Endothelial cell of umbilical vein (primary cell): ENCODE results near the gene TMPRSS7. TPM values are rescaled to one million over a fixed set of nuclear protein-coding genes. Genes with fewer than 3 reads are reported as not detected.

Source experiments
- BruUV-seq: library from RNA; stranded (reverse); fragments of 400-500 nt; replicated peaks from 2 replicates; lab custom pipeline; 2021; lab: Mats Ljungman, UMichigan
- CTCF ChIA-PET: fragments of 300-600, 350-600 bp; sonication (Branson Sonifier 250); formaldehyde crosslinking; loops from one replicate; lab custom pipeline; 2021; ENCODE audit warnings: antibody characterized with exemption, inconsistent platforms; lab: Charles Lee
- POLR2A ChIA-PET: fragments of 300-600, 350-600 bp; sonication (Branson Sonifier 250); formaldehyde crosslinking; loops from one replicate; lab custom pipeline; 2021; ENCODE audit warnings: antibody characterized with exemption, inconsistent platforms; lab: Charles Lee
- DNase-seq: peaks from one replicate; pipeline ENCODE4 v3.0.0-alpha.2; 2011; ENCODE audit warnings: low read depth, low spot score
- FAIRE-seq: peaks from 2 replicates; lab custom pipeline; 2011; peaks lifted over from hg19 to GRCh38; lab: Jason Lieb, UNC
- H2AFZ ChIP-seq: 2 replicates; pipeline ENCODE4 v1.6.0; 2012; ENCODE audit warnings: low read depth, low read length, control low read depth, inconsistent platforms
- H3K27ac ChIP-seq: 2 replicates; pipeline ENCODE4 v1.5.1; 2011; ENCODE audit warnings: low read depth, mild to moderate bottlenecking, control low read depth, low read length, moderate library complexity; ENCODE audit not compliant: insufficient read depth
- H3K27me3 ChIP-seq, 2 experiments: 2 replicates each; pipeline versions ENCODE4 v1.6.0 to v1.6.1; 2011; ENCODE audit warnings: low read length in 2 of 2, mixed read lengths in 1 of 2; ENCODE audit not compliant: control insufficient read depth in 2 of 2, insufficient read depth in 2 of 2
- H3K36me3 ChIP-seq, 2 experiments: 2 replicates in 1 of 2; 3 replicates in 1 of 2; pipeline ENCODE4 v1.5.1; 2011; ENCODE audit warnings: low read length in 2 of 2, mild to moderate bottlenecking in 1 of 2, moderate library complexity in 1 of 2; ENCODE audit not compliant: control insufficient read depth in 2 of 2, insufficient read depth in 2 of 2; ENCODE audit errors: extremely low read depth in 1 of 2
- H3K4me1 ChIP-seq: 3 replicates; pipeline ENCODE4 v1.5.1; 2011; ENCODE audit warnings: mild to moderate bottlenecking, low read length; ENCODE audit not compliant: control insufficient read depth, insufficient read depth; ENCODE audit errors: extremely low read depth
- H3K4me2 ChIP-seq: 2 replicates; pipeline ENCODE4 v1.6.1; 2011; ENCODE audit warnings: low read length, control low read depth, mixed read lengths; ENCODE audit not compliant: insufficient read depth
- H3K4me3 ChIP-seq, 3 experiments: fragments of 200-600 bp in 1 of 3; sonication (generic), shearing (Covaris generic) in 1 of 3; replicated peaks in 1 of 3; 2 replicates each; pipeline ENCODE4 v1.5.1; 2011 to 2016; ENCODE audit warnings: control low read depth in 3 of 3, low read length in 3 of 3, mild to moderate bottlenecking in 2 of 3, inconsistent platforms in 1 of 3, low read depth in 1 of 3, moderate library complexity in 1 of 3; ENCODE audit not compliant: insufficient read depth in 1 of 3
- H3K79me2 ChIP-seq: 2 replicates; pipeline ENCODE4 v1.6.0; 2012; ENCODE audit warnings: low read length, inconsistent platforms; ENCODE audit not compliant: control insufficient read depth, insufficient read depth
- H3K9ac ChIP-seq: replicated peaks from 2 replicates; pipeline ENCODE3; 2011; ENCODE audit warnings: low read length, control low read depth; ENCODE audit not compliant: insufficient read depth; ENCODE audit errors: extremely low read depth
- H3K9me1 ChIP-seq: replicated peaks from 3 replicates; pipeline ENCODE4 v1.6.0; 2011; ENCODE audit warnings: mild to moderate bottlenecking, low read length; ENCODE audit not compliant: control insufficient read depth, insufficient read depth; ENCODE audit errors: extremely low read depth
- H3K9me3 ChIP-seq: replicated peaks from 2 replicates; pipeline ENCODE4 v1.5.1; 2012; ENCODE audit warnings: low read length, inconsistent platforms; ENCODE audit not compliant: control insufficient read depth, insufficient read depth
- H4K20me1 ChIP-seq: replicated peaks from 2 replicates; pipeline ENCODE3; 2011; ENCODE audit warnings: mild to moderate bottlenecking, low read length; ENCODE audit not compliant: control insufficient read depth, insufficient read depth; ENCODE audit errors: extremely low read depth
- CTCF ChIP-seq, 2 donors: IDR thresholded peaks; 1 replicate in 1 of 2; 2 replicates in 1 of 2; pipeline ENCODE4 v1.5.1; 2011; ENCODE audit warnings: low read length in 2 of 2, mild to moderate bottlenecking in 2 of 2, moderate library complexity in 2 of 2, control low read depth in 1 of 2, inconsistent platforms in 1 of 2, low read depth in 1 of 2; ENCODE audit not compliant: insufficient read depth in 1 of 2; ENCODE audit errors: extremely low read depth in 1 of 2
- EZH2 ChIP-seq: IDR thresholded peaks from 2 replicates; pipeline ENCODE4 v1.6.1; 2012; ENCODE audit warnings: borderline replicate concordance, low read depth, mild to moderate bottlenecking, moderate library complexity, low read length, inconsistent platforms; ENCODE audit not compliant: severe bottlenecking
- FOS ChIP-seq: IDR thresholded peaks from 2 replicates; pipeline ENCODE4 v1.6.1; 2011; ENCODE audit warnings: mild to moderate bottlenecking, low read length, moderate library complexity, borderline replicate concordance; ENCODE audit not compliant: insufficient read depth
- GATA2 ChIP-seq: IDR thresholded peaks from 2 replicates; pipeline ENCODE4 v1.7.0; 2011; ENCODE audit warnings: low read depth, mild to moderate bottlenecking, moderate library complexity, mixed read lengths, low read length; ENCODE audit not compliant: insufficient read length, insufficient read depth
- JUN ChIP-seq: IDR thresholded peaks from 2 replicates; pipeline ENCODE4 v1.6.1; 2011; ENCODE audit warnings: borderline replicate concordance, low read depth; ENCODE audit not compliant: insufficient read length, insufficient read depth
- MAX ChIP-seq: IDR thresholded peaks from 2 replicates; pipeline ENCODE4 v1.6.1; 2011; ENCODE audit not compliant: insufficient read depth, insufficient read length
- MYC ChIP-seq: IDR thresholded peaks from one replicate; pipeline ENCODE4 v1.6.1; 2011; ENCODE audit warnings: mild to moderate bottlenecking, low read depth, low read length
- POLR2A ChIP-seq: IDR thresholded peaks from 2 replicates; pipeline ENCODE4 v1.6.1; 2012; ENCODE audit warnings: low read depth, mild to moderate bottlenecking, control low read depth, low read length
- POLR2AphosphoS5 ChIP-seq: IDR thresholded peaks from 2 replicates; pipeline ENCODE4 v1.6.1; 2012; ENCODE audit warnings: low read depth, mild to moderate bottlenecking, control low read depth, low read length, moderate library complexity; ENCODE audit not compliant: insufficient read depth
- dilution Hi-C: fragments of 300-500 bp; cut with MboI; formaldehyde crosslinking; loops from one replicate; pipeline ENCODE4 v1.15.0; 2019; ENCODE audit warnings: low sequenced_read_pairs; ENCODE audit not compliant: extremely low pct_ligation_motif_present
- intact Hi-C: fragments of 100-400 bp; cut with micrococcal nuclease; formaldehyde crosslinking; loops from one replicate; pipeline ENCODE4 v1.10.0; 2022
- polyA plus RNA-seq, 4 experiments: library from polyadenylated mRNA; depleted of rRNA in 3 of 4; stranded (reverse) in 3 of 4; unstranded in 1 of 4; fragments of >200 nt; gene quantifications; 2 replicates each; pipeline versions ENCODE4 v1.2.1 to v1.2.3, GENCODE V29; 2011 to 2012; ENCODE audit warnings: missing spikeins in 1 of 4
- total RNA-seq: library from RNA; stranded (reverse); gene quantifications from 2 replicates; pipeline ENCODE4 v1.2.3, GENCODE V29; 2021

TMPRSS7 gene
- total and polyA plus RNA-seq, 2 donors (not counting 3 experiments of a cell fraction or from before 2014, with no cell fraction given): not detected

GRCh38 chr3:112004669-112005068 is 29.9 kb upstream of the TMPRSS7 start:
- Histone ChIP-seq H3K9ac (no peak overlapping the region), H3K9me3 (no peaks in the 10 kb centered on the region), H3K27ac (no peak overlapping the region), H3K27me3 (no peaks in the 10 kb centered on the region), H3K36me3 (no peaks in the 10 kb centered on the region), H2AFZ (no peak overlapping the region), H3K4me1 (no peaks in the 10 kb centered on the region), H4K20me1 (no peaks in the 10 kb centered on the region), H3K9me1 (no peaks in the 10 kb centered on the region), H3K79me2 (no peaks in the 10 kb centered on the region), H3K4me3 (no peak overlapping the region), H3K4me2 (no peak overlapping the region)
- ChIA-PET POLR2A (no interaction called here), CTCF (interaction anchor here (5.0 to 7.2 kb wide), 2 partner anchors 10 to 15 kb away, joined by 51 to 61 read pairs; no protein-coding TSS in a partner anchor)
- no peak for DNase-seq
- intact Hi-C loops: no loop called here
- no TSS peak for BruUV-seq
- FAIRE-seq: no peak
- dilution Hi-C loops: no loop called here
- no peak for TF ChIP-seq MAX
- TF ChIP-seq GATA2: no peak
- no peak for TF ChIP-seq POLR2A
- no peak for TF ChIP-seq POLR2AphosphoS5

GRCh38 chr3:112005091-112005672 is 29.4 kb upstream of the TMPRSS7 start:
- POLR2A ChIA-PET: no interaction called here

More at GRCh38 chr3:112005091-112005672, 29.4 kb upstream of the TMPRSS7 start:
- H3K9me3 ChIP-seq: no peaks in the 10 kb centered on the region
- CTCF ChIA-PET: interaction anchor here (5.0 to 7.2 kb wide), 2 partner anchors 9 to 16 kb away, joined by 51 to 61 read pairs; no protein-coding TSS in a partner anchor
- no peaks in the 10 kb centered on the region for H3K4me1 ChIP-seq
- no peak overlapping the region for H3K4me3 ChIP-seq
- no peak overlapping the region for H3K9ac ChIP-seq
- no peaks in the 10 kb centered on the region for H3K36me3 ChIP-seq
- H2AFZ ChIP-seq: no peak overlapping the region
- no peaks in the 10 kb centered on the region for H3K9me1 ChIP-seq
- no peaks in the 10 kb centered on the region for H3K79me2 ChIP-seq
- BruUV-seq: no TSS peak
- dilution Hi-C loops (no loop called here), intact Hi-C loops (no loop called here)
- no peak for TF ChIP-seq POLR2AphosphoS5
- no peak for TF ChIP-seq CTCF (IDR thresholded peaks at IDR 0.05; ENCODE audit: extremely low read depth in 1 of 2, insufficient read depth in 1 of 2, low read depth in 1 of 2, low read length in 2 of 2)
- no peak for TF ChIP-seq MYC
- TF ChIP-seq POLR2A: no peak
- no peak for TF ChIP-seq MAX
- TF ChIP-seq EZH2: no peak
- TF ChIP-seq GATA2: no peak
- TF ChIP-seq JUN: no peak
- no peak for TF ChIP-seq FOS
- DNase-seq (no peak), FAIRE-seq (no peak)
- no peaks in the 10 kb centered on the region for H3K27me3 ChIP-seq
- no peak overlapping the region for H3K4me2 ChIP-seq
- H3K27ac ChIP-seq: no peak overlapping the region
- no peaks in the 10 kb centered on the region for H4K20me1 ChIP-seq
